Testis (tissue), 3 donors: ENCODE results near the gene KLC3. TPM values are rescaled to one million over a fixed set of nuclear protein-coding genes. Genes with fewer than 3 reads are reported as not detected.

ENCODE experiments used
- DNase-seq: peaks from one replicate; pipeline ENCODE4 v3.0.0-alpha.2; 2019
- H3K27ac ChIP-seq, 2 donors: fragments of 200-600 bp; sonication (generic); one replicate each; pipeline ENCODE4 v1.5.1; 2019
- H3K27me3 ChIP-seq: fragments of 200-600 bp; sonication (generic); one replicate; pipeline ENCODE4 v1.5.1; 2019
- H3K36me3 ChIP-seq: fragments of 200-600 bp; sonication (generic); one replicate; pipeline ENCODE4 v1.5.1; 2017; ENCODE audit warnings: low read depth; ENCODE audit errors: missing control alignments
- H3K4me1 ChIP-seq: fragments of 200-600 bp; sonication (generic); one replicate; pipeline ENCODE4 v1.5.1; 2019
- H3K4me3 ChIP-seq, 2 donors: fragments of 200-600 bp; sonication (generic); one replicate each; pipeline ENCODE4 v1.5.1; 2017 to 2019
- H3K9me3 ChIP-seq: fragments of 200-600 bp; sonication (generic); one replicate; pipeline ENCODE4 v1.5.1; 2017
- CTCF ChIP-seq, 3 experiments: fragments of 450-650 bp in 2 of 3; fragments of 200-600 bp in 1 of 3; sonication (generic) in 1 of 3; IDR thresholded peaks; one replicate each; pipeline ENCODE4 v1.5.1; 2016 to 2019; ENCODE audit warnings: antibody characterized with exemption in 3 of 3, mild to moderate bottlenecking in 2 of 3, moderate library complexity in 1 of 3
- POLR2A ChIP-seq: fragments of 450-650 bp; IDR thresholded peaks from one replicate; pipeline ENCODE4 v1.6.1; 2017; ENCODE audit warnings: antibody characterized with exemption, mild to moderate bottlenecking, moderate library complexity
- WGBS, 2 donors: methylation state at CpG; one replicate each; pipeline ENCODE4 v1.1.5; 2018; 5-methylcytosine and 5-hydroxymethylcytosine counted together
- intact Hi-C: fragments of 100-400 bp; cut with DNase I; formaldehyde crosslinking; loops from one replicate; pipeline ENCODE4 v1.15.1; 2023; ENCODE audit warnings: low total_unique reads
- polyA plus RNA-seq: library from polyadenylated mRNA; stranded (reverse); fragments of 350-450 nt; fragmentation: Illumina TruSeq; extraction: RNeasy Lipid Tissue Mini Kit (QIAGEN cat#74804); gene quantifications from one replicate; pipeline ENCODE4 v1.2.3, GENCODE V29; 2014; ENCODE audit warnings: low read depth, low replicate concordance; ENCODE audit not compliant: insufficient read depth
- total RNA-seq, 2 donors: library from RNA; depleted of rRNA; stranded (reverse); fragments of >200 nt; gene quantifications; one replicate each; pipeline ENCODE4 v1.2.3, GENCODE V29; 2016

The KLC3 gene
- total and polyA plus RNA-seq, 3 donors from 2014 or later: 5.9 to 13.7 (median 6.4) TPM

- H3K4me1 ChIP-seq: peaks cover 7% of the 10 kb centered on the region
- no peaks in the 10 kb centered on the region for H3K27me3 ChIP-seq
- no peak overlapping the region for H3K27ac ChIP-seq
- H3K4me3 ChIP-seq: no peak overlapping the region
- no peaks in the 10 kb centered on the region for H3K36me3 ChIP-seq
- TF ChIP-seq POLR2A (no peak), CTCF (IDR thresholded peaks at IDR 0.05) (no peak)
- DNase-seq: no peak
- intact Hi-C loops: no loop called here
- no peaks in the 10 kb centered on the region for H3K9me3 ChIP-seq
Observed at GRCh38 chr19:45295873-45296272, 44.7 kb upstream of the KLC3 start.

GRCh38 chr19:45296355-45296754 lies 44.2 kb upstream of the KLC3 start:
- H3K36me3 ChIP-seq: no peaks in the 10 kb centered on the region

DNA sequence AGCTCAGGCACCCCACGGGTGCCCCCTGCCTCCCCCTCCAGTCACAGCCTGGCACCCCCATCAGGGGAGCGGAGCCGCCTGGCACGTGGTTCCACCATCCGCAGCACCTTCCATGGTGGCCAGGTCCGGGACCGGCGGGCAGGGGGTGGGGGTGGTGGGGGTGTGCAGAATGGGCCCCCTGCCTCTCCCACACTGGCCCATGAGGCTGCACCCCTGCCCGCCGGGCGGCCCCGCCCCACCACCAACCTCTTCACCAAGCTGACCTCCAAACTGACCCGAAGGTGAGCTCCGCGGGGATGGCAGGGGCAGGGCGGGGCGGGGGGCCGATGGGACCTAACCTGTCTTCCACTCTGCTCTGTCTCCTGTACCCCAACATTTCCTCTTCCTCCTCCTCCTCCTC lies 42.9 kb upstream of the KLC3 start:
- Histone ChIP-seq H3K4me3 (no peak overlapping the region), H3K4me1 (peaks cover 7% of the 10 kb centered on the region), H3K27me3 (no peaks in the 10 kb centered on the region), H3K27ac (no peak overlapping the region), H3K9me3 (no peaks in the 10 kb centered on the region), H3K36me3 (no peaks in the 10 kb centered on the region)
- TF ChIP-seq CTCF (IDR thresholded peaks at IDR 0.05) (no peak), POLR2A (no peak)
- intact Hi-C loops: no loop called here
- 90 to 94% methylated on average over 13 to 18 of the region's 18 CpGs for WGBS, 2 donors
- DNase-seq: no peak

More at GRCh38 chr19:45296355-45296754, 44.2 kb upstream of the KLC3 start:
- Histone ChIP-seq H3K4me3 (no peak overlapping the region), H3K27me3 (no peaks in the 10 kb centered on the region), H3K4me1 (peaks cover 7% of the 10 kb centered on the region), H3K9me3 (no peaks in the 10 kb centered on the region), H3K27ac (no peak overlapping the region)
- intact Hi-C loops: no loop called here
- TF ChIP-seq CTCF (IDR thresholded peaks at IDR 0.05): no peak
- no peak for TF ChIP-seq POLR2A
- WGBS, 2 donors: 97% methylated on average over 4 of the region's 4 CpGs
- DNase-seq: no peak

- H3K9me3 ChIP-seq: no peaks in the 10 kb centered on the region
- H3K36me3 ChIP-seq: no peaks in the 10 kb centered on the region
- H3K4me3 ChIP-seq: no peak overlapping the region
- no peak overlapping the region for H3K27ac ChIP-seq
- H3K4me1 ChIP-seq: peaks cover 7% of the 10 kb centered on the region
- intact Hi-C loops: no loop called here
- no peaks in the 10 kb centered on the region for H3K27me3 ChIP-seq
- 86 to 94% methylated on average over 5 of the region's 5 CpGs for WGBS, 2 donors
- DNase-seq: no peak
- TF ChIP-seq POLR2A (no peak), CTCF (IDR thresholded peaks at IDR 0.05) (no peak)
Observed at GRCh38 chr19:45298264-45298663, 42.3 kb upstream of the KLC3 start.

GRCh38 chr19:45299719-45300118 lies 40.8 kb upstream of the KLC3 start:
- no peak overlapping the region for H3K27ac ChIP-seq
- H3K9me3 ChIP-seq: no peaks in the 10 kb centered on the region
- H3K4me3 ChIP-seq: no peak overlapping the region
- WGBS, 2 donors: 63 to 71% methylated on average over 2 to 6 of the region's 6 CpGs
- intact Hi-C loops: no loop called here
- H3K27me3 ChIP-seq: no peaks in the 10 kb centered on the region
- no peaks in the 10 kb centered on the region for H3K36me3 ChIP-seq
- no peaks in the 10 kb centered on the region for H3K4me1 ChIP-seq
- no peak for DNase-seq
- TF ChIP-seq POLR2A: no peak
- no peak for TF ChIP-seq CTCF (IDR thresholded peaks at IDR 0.05)
